ENCODE data around the gene PDSS2. TPM values are rescaled to one million over a fixed set of nuclear protein-coding genes. Genes with fewer than 3 reads are reported as not detected.

Gene PDSS2
- polyA plus RNA-seq, 3 donors, result 10.1 to 13.9 (median 13.3) TPM

DNA sequence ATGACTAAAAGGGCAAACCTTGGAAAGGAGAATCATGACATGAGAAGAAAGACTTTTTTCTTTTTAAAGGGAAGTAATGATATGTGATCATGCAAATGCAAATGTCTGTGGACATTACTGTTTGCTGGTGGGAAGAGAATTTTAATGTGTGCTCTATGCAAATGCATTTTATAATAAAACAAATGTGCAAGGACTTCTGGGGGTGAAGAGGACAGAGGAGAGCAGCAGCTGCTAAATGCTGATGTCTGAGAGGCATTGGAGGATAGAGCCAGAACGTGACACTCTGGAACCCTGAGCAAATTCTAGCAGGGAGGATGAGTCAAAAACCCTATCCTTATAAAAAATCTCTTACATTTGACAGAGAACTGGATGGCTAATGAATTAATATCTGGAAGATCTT is 274.9 kb downstream of the PDSS2 start:
- Histone ChIP-seq H3K4me2 (replicated peaks; ENCODE audit: extremely low read depth, low read length, poor library complexity, severe bottlenecking) (no peak overlapping the region), H3K79me2 (ENCODE audit: insufficient read depth, low read length) (no peaks in the 10 kb centered on the region), H3K27ac (ENCODE audit: low read depth in 1 of 2, low read length in 2 of 2) (no peak overlapping the region), H2AFZ (ENCODE audit: insufficient read depth, low read depth, low read length, poor library complexity, severe bottlenecking) (no peak overlapping the region), H3K27me3 (ENCODE audit: control insufficient read depth in 2 of 2, insufficient read depth in 2 of 2, low read length in 2 of 2) (no peaks in the 10 kb centered on the region), H4K20me1 (ENCODE audit: insufficient read depth, low read length) (no peaks in the 10 kb centered on the region), H3K36me3 (replicated peaks in 1 of 2; ENCODE audit: control insufficient read depth in 1 of 2, insufficient read depth in 2 of 2, low read length in 2 of 2) (no peaks in the 10 kb centered on the region), H3K4me1 (ENCODE audit: control insufficient read depth in 1 of 2, insufficient read depth in 2 of 2, low read length in 2 of 2) (no peaks in the 10 kb centered on the region), H3K9ac (ENCODE audit: insufficient read depth, low read length, poor library complexity, severe bottlenecking) (no peak overlapping the region), H3K4me3 (replicated peaks in 1 of 3; ENCODE audit: low read depth in 2 of 3, low read length in 3 of 3) (no peak overlapping the region), H3K9me3 (replicated peaks in 1 of 2; ENCODE audit: control insufficient read depth in 1 of 2, insufficient read depth in 1 of 2, low read length in 2 of 2) (no peaks in the 10 kb centered on the region)
- DNase-seq, result no peak
- Mint-ChIP-seq H3K27ac (no peak overlapping the region), H3K4me1 (no peaks in the 10 kb centered on the region), H3K9me3 (peaks cover 0 to 2% (median 0%) of the 10 kb centered on the region in 7 donors), H3K27me3 (ENCODE audit: low read depth in 3 of 3) (peaks cover 0 to 1% (median 0%) of the 10 kb centered on the region in 3 donors), H3K4me3 (no peak overlapping the region), H3K36me3 (peaks cover 11 to 15% of the 10 kb centered on the region in 2 donors)
- no CpG with 5 or more reads among the region's 1 CpG for WGBS (ENCODE audit: insufficient coverage)
- intact Hi-C loops (cut with micrococcal nuclease), result no loop called here
- TF ChIP-seq, protein P1, sequence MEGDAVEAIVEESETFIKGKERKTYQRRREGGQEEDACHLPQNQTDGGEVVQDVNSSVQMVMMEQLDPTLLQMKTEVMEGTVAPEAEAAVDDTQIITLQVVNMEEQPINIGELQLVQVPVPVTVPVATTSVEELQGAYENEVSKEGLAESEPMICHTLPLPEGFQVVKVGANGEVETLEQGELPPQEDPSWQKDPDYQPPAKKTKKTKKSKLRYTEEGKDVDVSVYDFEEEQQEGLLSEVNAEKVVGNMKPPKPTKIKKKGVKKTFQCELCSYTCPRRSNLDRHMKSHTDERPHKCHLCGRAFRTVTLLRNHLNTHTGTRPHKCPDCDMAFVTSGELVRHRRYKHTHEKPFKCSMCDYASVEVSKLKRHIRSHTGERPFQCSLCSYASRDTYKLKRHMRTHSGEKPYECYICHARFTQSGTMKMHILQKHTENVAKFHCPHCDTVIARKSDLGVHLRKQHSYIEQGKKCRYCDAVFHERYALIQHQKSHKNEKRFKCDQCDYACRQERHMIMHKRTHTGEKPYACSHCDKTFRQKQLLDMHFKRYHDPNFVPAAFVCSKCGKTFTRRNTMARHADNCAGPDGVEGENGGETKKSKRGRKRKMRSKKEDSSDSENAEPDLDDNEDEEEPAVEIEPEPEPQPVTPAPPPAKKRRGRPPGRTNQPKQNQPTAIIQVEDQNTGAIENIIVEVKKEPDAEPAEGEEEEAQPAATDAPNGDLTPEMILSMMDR (IDR thresholded peaks at IDR 0.05), result no peak

DNA sequence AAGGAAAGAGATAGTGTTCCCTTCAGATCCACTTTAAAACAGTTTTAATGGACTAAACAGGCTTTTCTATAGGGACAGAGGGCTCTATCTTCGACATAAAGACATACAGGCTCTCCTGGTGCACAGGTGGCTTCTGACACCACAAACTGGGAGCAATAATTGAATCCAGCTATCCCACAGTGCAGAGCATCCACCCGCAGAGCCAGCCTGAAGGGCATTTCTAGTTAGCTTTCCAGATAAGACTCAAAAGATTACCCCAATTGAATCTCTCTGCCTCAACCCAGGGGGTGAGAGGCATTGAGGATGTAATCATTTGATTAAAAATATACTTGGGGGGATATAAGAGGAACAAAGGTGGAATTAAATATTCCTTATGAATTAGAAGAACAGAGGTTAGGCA is 279.3 kb downstream of the PDSS2 start:
- no peak for DNase-seq
- Mint-ChIP-seq H3K9me3 (no peaks in the 10 kb centered on the region), H3K27ac (no peak overlapping the region), H3K4me3 (no peak overlapping the region), H3K4me1 (no peaks in the 10 kb centered on the region), H3K36me3 (peaks cover 4 to 5% of the 10 kb centered on the region in 2 donors), H3K27me3 (ENCODE audit: low read depth in 3 of 3) (no peaks in the 10 kb centered on the region)
- Histone ChIP-seq H3K27me3 (ENCODE audit: control insufficient read depth in 2 of 2, insufficient read depth in 2 of 2, low read length in 2 of 2) (no peaks in the 10 kb centered on the region), H3K4me3 (replicated peaks in 1 of 3; ENCODE audit: low read depth in 2 of 3, low read length in 3 of 3) (no peak overlapping the region), H3K36me3 (replicated peaks in 1 of 2; ENCODE audit: control insufficient read depth in 1 of 2, insufficient read depth in 2 of 2, low read length in 2 of 2) (no peaks in the 10 kb centered on the region), H3K4me1 (ENCODE audit: control insufficient read depth in 1 of 2, insufficient read depth in 2 of 2, low read length in 2 of 2) (no peaks in the 10 kb centered on the region), H3K4me2 (replicated peaks; ENCODE audit: extremely low read depth, low read length, poor library complexity, severe bottlenecking) (no peak overlapping the region), H3K9ac (ENCODE audit: insufficient read depth, low read length, poor library complexity, severe bottlenecking) (no peak overlapping the region), H4K20me1 (ENCODE audit: insufficient read depth, low read length) (no peaks in the 10 kb centered on the region), H3K27ac (ENCODE audit: low read depth in 1 of 2, low read length in 2 of 2) (no peak overlapping the region), H3K79me2 (ENCODE audit: insufficient read depth, low read length) (no peaks in the 10 kb centered on the region), H3K9me3 (replicated peaks in 1 of 2; ENCODE audit: control insufficient read depth in 1 of 2, insufficient read depth in 1 of 2, low read length in 2 of 2) (no peaks in the 10 kb centered on the region), H2AFZ (ENCODE audit: insufficient read depth, low read depth, low read length, poor library complexity, severe bottlenecking) (no peak overlapping the region)
- TF ChIP-seq, protein P1 (IDR thresholded peaks at IDR 0.05), result no peak
- intact Hi-C loops (cut with micrococcal nuclease), result no loop called here
- 100% methylated on average over 1 of the region's 2 CpGs for WGBS (ENCODE audit: insufficient coverage)
